A549 treated with CpdA at 1 μM for 4 hours (cell line): ENCODE data around the gene TSTD1. TPM values are rescaled to one million over a fixed set of nuclear protein-coding genes. Genes with fewer than 3 reads are reported as not detected.

ENCODE experiments used
- total RNA-seq: library from RNA; stranded (reverse); fragments of 200-300 nt; extraction: Qiagen RNA extraction; gene quantifications from 5 replicates; pipeline ENCODE4 v1.2.3, GENCODE V29; 2022; ENCODE audit warnings: low read depth

TSTD1 gene, protein sequence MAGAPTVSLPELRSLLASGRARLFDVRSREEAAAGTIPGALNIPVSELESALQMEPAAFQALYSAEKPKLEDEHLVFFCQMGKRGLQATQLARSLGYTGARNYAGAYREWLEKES
- 0.25 to 0.52 TPM (median 0.40 TPM) in 4 of 5 replicates, not detected in the other for total RNA-seq

DNA sequence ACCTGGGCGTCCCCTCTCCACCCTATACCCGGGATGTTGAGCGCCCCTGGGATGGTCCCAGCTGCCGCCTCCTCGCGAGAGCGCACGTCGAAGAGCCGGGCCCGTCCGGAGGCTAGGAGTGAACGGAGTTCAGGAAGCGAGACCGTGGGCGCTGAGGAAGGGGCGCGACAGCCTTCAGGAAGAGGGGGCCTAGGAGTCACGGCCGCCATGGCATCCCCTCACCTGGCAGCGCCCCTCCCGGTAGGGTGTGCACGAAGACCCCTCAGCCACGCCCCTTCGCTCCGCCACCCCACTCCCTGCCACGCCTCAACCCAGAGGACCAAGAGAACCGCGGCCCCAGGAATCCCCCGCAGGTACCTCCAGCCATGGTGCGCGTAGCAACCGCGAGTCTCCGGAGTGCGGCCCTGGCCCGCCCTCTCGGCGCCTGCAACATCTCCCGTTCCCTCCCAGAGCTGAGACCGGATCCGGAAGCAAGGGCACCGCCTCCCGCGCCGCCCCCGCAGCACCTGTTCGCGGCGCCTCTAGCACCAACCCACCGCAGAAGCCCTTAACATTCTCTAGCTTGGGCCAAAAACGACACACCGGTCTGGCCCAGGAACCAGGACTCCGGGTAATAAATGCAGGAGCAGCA, at the start of gene TSTD1:
Gene TSTD1 (minus strand): TSS at position 442 of the 631 bp plus-strand sequence. CDS start 75 bp downstream, at position 367.

DNA sequence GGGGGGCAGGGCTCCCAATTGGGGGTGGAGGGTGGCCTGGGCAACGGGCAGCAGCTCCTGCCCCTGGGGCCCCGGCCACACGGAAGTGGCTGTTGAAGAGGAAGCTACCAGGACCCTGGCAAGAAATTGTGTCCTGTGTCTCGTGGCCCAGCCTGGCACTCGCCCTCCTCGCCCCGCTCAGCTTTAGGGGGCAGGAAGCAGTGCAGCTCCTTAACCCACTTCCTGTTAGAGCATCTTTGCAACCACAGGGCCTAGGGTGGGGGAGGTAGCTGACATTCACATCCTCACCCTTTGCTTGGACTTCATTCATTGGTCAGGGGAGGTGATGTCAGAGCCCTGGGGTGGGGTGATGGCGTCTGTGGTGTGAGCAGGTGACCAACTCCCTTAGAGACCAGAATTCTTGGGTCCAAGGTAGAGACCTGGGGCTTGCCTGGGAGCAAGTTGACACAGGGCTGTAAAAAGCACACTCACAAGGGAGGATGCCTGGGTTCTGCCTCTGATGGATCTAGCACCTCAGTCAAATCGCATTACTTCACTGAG, 31.0 kb upstream of the TSTD1 start, which contains the start of gene ARHGAP30:
Gene ARHGAP30 (minus strand): TSS at position 161 of the 540 bp plus-strand sequence. CDS start 267 bp downstream, outside the sequence.

DNA sequence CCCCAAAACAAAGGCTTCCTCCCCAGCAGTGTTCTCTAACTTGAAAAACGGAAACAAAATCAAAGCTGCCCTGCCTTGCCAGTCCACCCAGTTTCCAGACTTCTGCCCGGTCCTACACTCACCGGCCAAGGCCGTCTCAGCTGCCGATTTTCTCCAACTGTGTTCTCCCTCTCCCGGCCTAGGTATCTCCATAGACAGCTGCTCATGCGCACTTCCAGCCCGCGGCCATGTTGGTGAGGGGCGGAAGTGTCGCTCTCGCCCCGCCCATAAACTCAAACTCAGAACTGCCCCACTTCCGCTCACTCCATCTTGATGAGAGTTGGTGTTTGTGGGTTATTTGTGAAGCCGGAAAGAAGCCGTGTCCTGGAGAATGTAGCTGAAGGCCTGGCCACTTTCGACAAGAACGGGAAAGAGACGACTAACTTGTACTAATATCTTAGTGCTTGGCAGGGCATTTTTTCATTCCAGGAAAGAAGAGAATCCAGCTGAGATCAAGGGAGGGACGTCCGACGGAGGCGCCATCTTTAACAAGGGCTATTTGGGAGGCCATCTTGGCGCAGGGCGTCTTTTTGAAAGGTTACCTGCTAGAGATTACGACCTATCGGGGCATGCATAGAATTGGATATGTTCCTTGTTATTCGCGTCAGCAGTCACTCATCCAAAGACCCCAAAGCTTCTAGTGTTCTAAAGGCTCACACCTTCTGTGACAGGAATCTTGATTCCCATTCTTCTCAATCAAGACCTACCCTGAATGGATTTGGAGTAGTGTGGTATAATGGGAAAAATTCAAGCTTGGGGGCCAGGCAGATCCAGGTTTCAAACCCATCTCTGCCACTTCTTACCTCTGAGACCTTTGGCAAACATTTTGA, 7.2 kb upstream of the TSTD1 start, which contains the start of gene USF1:
Gene USF1 (minus strand): TSS at position 242 of the 869 bp plus-strand sequence. CDS start 2,702 bp downstream, outside the sequence.

DNA sequence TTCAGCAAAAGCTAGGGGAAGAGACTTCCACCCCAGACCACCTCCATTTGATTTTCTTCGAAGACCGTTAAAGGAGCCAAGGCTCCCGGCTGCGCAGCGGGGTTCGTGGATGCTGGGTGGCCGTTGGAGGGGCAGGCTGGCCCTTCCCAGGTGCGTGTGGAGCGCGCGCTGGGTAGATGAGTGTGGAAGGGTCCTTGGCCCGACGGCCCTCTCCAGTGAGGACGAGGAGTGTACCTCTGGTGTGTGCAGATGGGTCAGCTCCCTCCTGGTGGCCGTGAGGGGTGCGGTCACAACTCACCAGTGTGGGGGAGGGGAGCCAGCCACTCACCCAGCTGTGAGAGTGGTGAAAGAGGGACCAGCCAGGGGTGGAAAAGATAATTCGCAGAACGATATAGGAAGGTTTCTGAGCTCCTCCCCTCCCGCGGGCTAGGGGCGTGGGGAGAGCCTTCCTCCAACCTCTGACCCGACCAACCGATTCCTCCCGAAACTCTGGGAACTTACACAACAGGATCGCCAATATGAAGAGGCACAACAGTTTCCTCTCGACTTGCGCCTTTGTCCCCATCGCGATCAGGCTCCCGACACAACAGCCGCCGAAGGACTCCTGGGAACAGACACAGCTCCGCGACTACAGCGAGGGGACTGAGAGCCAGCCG, 18.1 kb downstream of the TSTD1 start, which contains the start of gene F11R:
Gene F11R (minus strand): TSS at position 644 of the 656 bp plus-strand sequence. CDS start 79 bp downstream, at position 565.

Other genes starting within 250 kb of the TSTD1 start
- 0.08 to 0.18 TPM (median 0.14 TPM) in 4 of 5 replicates, not detected in the other for gene LY9, start 242.8 kb downstream of the TSTD1 start, total RNA-seq
- gene CD244, start 176.1 kb downstream of the TSTD1 start, total RNA-seq, result 0.03 TPM in 1 of 5 replicates, not detected in the others
- gene ITLN1, start 153.8 kb downstream of the TSTD1 start, total RNA-seq, result not detected in 5 replicates
- gene ITLN2, start 84.2 kb downstream of the TSTD1 start, total RNA-seq, result 0.16 TPM in 1 of 5 replicates, not detected in the others
- gene F11R, start 17.8 kb downstream of the TSTD1 start, total RNA-seq, result 42.3 to 56.2 TPM (median 52.6 TPM) in 5 replicates
- gene USF1, start 7.0 kb upstream of the TSTD1 start, total RNA-seq, result 51.2 to 62.5 TPM (median 55.3 TPM) in 5 replicates
- 0.05 to 0.19 TPM (median 0.11 TPM) in 4 of 5 replicates, not detected in the other for gene ARHGAP30, start 30.9 kb upstream of the TSTD1 start, total RNA-seq
- 1.2 to 2.2 TPM (median 1.3 TPM) in 5 replicates for gene NECTIN4, start 50.6 kb upstream of the TSTD1 start, total RNA-seq
- gene KLHDC9, start 59.4 kb upstream of the TSTD1 start, total RNA-seq, result 0.76 to 2.3 TPM (median 1.9 TPM) in 5 replicates
- 121 to 142 TPM (median 125 TPM) in 5 replicates for gene PFDN2, start 79.1 kb upstream of the TSTD1 start, total RNA-seq
- gene NIT1, start 79.1 kb upstream of the TSTD1 start, total RNA-seq, result 29.0 to 36.5 TPM (median 33.2 TPM) in 5 replicates
- gene DEDD, start 93.7 kb upstream of the TSTD1 start, total RNA-seq, result 23.0 to 33.3 TPM (median 32.4 TPM) in 5 replicates
- 92.8 to 141 TPM (median 93.5 TPM) in 5 replicates for gene UFC1, start 115.0 kb upstream of the TSTD1 start, total RNA-seq
- gene USP21, start 120.5 kb upstream of the TSTD1 start, total RNA-seq, result 18.2 to 26.4 TPM (median 23.5 TPM) in 5 replicates
- 12.9 to 16.4 TPM (median 14.2 TPM) in 5 replicates for gene PPOX, start 127.5 kb upstream of the TSTD1 start, total RNA-seq
- gene B4GALT3, start 138.5 kb upstream of the TSTD1 start, total RNA-seq, result 25.3 to 32.6 TPM (median 30.6 TPM) in 5 replicates
- gene ADAMTS4, start 160.1 kb upstream of the TSTD1 start, total RNA-seq, result 0.01 TPM in 1 of 5 replicates, not detected in the others
- gene NDUFS2, start 163.4 kb upstream of the TSTD1 start, total RNA-seq, result 79.3 to 107 TPM (median 81.5 TPM) in 5 replicates
- gene FCER1G, start 176.3 kb upstream of the TSTD1 start, total RNA-seq, result 0.18 TPM in 1 of 5 replicates, not detected in the others
- gene APOA2, start 184.7 kb upstream of the TSTD1 start, total RNA-seq, result 4.4 TPM in 1 of 5 replicates, not detected in the others
- 9.7 to 11.4 TPM (median 11.1 TPM) in 5 replicates for gene TOMM40L, start 187.1 kb upstream of the TSTD1 start, total RNA-seq
- gene NR1I3, start 199.2 kb upstream of the TSTD1 start, total RNA-seq, result 0.03 TPM in 1 of 5 replicates, not detected in the others
- 0.07 to 0.10 TPM (median 0.09 TPM) in 3 of 5 replicates, not detected in the others for gene PCP4L1, start 219.8 kb upstream of the TSTD1 start, total RNA-seq